Measurements from ENCODE around the gene ESPNL. TPM values are rescaled to one million over a fixed set of nuclear protein-coding genes. Genes with fewer than 3 reads are reported as not detected.

ESPNL gene, protein sequence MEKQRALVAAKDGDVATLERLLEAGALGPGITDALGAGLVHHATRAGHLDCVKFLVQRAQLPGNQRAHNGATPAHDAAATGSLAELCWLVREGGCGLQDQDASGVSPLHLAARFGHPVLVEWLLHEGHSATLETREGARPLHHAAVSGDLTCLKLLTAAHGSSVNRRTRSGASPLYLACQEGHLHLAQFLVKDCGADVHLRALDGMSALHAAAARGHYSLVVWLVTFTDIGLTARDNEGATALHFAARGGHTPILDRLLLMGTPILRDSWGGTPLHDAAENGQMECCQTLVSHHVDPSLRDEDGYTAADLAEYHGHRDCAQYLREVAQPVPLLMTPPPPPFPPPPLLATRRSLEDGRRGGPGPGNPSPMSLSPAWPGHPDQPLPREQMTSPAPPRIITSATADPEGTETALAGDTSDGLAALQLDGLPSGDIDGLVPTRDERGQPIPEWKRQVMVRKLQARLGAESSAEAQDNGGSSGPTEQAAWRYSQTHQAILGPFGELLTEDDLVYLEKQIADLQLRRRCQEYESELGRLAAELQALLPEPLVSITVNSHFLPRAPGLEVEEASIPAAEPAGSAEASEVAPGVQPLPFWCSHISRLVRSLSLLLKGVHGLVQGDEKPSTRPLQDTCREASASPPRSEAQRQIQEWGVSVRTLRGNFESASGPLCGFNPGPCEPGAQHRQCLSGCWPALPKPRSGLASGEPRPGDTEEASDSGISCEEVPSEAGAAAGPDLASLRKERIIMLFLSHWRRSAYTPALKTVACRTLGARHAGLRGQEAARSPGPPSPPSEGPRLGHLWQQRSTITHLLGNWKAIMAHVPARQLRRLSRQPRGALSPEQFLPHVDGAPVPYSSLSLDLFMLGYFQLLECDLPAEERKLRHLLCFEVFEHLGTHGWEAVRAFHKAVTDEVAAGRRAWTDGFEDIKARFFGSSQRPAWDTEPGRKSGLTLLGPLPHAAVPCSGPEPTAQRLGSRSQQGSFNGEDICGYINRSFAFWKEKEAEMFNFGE
- 0.58 and 5.4 TPM in 2 replicates for total RNA-seq

DNA sequence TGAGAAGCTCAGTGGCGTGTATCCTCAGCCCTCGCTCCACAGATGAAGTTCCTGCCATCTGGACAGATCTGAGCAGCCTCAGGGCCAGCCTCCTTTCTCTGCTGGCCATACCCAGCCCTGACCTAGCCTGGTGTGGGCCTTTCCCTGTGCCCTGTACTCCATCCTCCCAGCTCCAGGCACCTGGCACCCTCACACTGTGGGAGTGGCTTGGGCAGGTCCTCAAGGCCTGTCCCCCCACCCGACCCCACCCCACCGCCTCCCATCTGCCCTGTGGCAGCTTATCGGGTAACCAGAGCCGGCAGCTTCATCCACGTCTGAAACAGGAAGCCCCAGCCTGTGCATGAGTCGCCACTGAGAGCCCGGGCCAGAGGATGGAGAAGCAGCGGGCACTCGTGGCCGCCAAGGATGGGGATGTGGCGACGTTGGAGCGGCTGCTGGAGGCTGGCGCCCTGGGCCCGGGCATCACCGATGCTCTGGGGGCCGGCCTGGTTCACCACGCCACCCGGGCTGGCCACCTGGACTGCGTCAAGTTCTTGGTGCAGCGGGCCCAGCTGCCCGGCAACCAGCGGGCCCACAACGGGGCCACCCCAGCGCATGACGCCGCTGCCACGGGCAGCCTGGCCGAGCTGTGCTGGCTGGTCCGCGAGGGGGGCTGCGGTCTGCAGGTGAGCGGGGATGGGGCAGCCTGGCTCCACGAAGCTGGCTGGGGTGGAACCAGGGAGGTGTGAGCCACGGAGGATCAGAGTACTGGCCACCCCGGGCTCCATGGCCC lies at the start of gene ESPNL:
Gene ESPNL (plus strand): TSS at position 292 of the 772 bp plus-strand sequence. CDS start 80 bp downstream, at position 372.

DNA sequence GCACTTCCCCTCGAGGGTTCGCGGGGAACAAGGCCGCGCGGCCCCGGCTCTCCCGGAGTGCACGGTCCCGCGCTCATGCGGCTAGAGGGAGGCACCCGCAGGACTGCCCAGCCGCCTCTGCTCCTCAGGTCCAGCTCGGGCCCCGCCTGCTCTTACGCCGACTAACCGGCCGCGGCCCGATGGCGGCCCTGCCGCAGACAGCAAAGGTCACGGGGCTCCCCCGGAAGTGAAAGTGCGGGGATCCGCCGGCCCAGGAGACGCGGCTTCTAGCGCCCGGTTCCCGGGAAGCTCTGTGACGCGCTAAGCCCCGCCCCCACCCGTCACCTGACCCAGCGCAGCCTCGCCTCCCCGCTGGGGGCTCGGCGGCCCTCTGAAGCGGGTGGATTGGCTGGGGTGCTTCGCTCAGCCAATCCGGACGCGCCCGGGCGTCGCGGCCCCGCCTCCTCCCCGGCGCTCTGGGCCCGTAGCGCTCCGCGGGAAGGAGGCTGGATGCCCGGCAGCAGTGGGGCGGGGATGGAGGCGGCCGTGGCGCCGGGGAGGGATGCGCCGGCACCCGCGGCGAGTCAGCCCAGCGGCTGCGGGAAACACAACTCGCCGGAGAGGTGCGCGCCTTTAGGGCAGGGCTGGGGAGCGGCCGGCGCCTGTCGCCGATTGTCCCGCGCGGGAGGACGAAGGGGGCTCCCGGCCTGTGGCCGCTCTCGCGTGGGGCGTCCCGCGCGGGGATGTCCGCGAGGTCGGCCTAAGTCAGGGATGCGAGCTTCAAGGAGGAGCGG lies 39.4 kb upstream of the ESPNL start, which contains the start of gene SCLY:
Gene SCLY (plus strand): TSS at position 460 of the 773 bp plus-strand sequence. CDS start 54 bp downstream, at position 514.

DNA sequence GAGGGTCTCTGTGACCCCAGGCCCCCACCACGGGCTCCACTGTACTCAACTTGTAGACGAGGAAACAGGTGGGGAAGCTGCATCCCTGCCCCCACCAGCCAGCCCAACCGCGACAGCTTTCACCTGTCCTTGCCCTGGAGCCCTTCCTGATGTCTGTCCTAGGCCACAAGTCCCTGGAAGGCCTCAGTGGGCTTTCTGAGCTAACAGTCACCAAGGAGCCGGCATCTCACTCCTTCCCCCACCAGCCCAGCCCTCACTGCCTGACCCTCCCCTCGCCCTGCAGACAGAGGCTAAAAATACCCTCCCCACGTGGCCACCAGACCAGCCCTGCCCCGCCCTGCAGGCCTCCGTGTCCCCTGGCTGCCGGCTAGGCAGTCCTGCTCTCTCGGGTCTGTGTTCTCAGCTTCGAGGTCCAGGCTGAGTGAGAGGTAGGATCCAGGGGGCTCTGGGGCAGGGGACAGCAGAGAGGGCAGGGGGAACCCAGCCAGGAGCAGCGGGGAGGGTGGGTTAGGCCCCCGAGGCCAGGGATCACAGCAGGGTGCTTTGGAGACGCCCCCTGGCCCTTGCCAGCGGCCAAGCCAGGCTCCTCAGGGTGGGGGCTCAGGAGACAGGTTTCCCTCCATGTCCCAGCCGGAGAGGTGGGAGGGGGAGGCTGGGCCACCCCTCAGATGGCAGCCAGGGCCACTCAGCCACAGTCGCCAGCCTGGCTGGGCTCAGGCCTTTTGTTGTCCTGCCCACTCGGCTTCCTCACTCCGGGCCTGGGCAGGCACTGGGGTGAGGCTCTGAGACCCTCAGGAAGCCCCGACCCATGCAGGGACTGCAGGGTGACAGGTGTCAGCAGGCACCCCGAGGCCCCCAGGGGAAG lies 38.4 kb downstream of the ESPNL start, which contains the start of gene KLHL30:
Gene KLHL30 (plus strand): TSS at position 338 of the 865 bp plus-strand sequence. CDS start 2,087 bp downstream, outside the sequence.

DNA sequence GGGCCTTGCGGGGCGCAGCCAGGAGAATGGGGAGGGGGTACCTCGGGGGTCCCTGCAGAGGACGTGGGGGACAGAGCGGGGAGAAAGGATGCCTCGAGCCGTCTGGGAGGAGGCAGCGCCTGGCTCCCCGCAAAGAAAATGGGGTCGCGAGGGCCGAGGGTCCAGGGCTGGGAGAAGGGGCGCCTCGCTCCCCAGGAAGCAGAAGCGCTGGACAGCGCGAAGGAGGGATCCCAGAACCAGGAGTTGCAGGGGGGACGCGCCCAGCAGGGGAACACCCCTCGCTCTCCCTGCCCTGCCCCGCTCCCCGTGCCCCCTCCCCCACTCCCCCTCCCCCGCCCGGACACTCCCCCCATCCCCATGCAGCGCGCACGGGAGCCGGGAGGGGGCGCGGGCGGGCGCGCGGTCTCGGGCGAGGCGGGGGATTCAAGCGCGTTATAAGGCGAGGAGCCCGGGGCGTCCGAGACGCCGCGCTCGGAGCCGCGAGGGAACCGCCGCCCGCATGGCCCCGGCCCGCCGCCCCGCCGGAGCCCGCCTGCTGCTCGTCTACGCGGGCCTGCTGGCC lies 58.5 kb downstream of the ESPNL start, which contains the start of gene ERFE:
Gene ERFE (plus strand): TSS at position 462 of the 562 bp plus-strand sequence. CDS start 38 bp downstream, at position 500.

Other genes with a start within 250 kb of the ESPNL start
- gene RAMP1, start 240.7 kb upstream of the ESPNL start, total RNA-seq, result 0.77 and 3.1 TPM in 2 replicates
- 43.7 and 67.7 TPM in 2 replicates for gene UBE2F, start 133.3 kb upstream of the ESPNL start, total RNA-seq
- 8.5 and 28.0 TPM in 2 replicates for gene SCLY, start 39.3 kb upstream of the ESPNL start, total RNA-seq
- gene KLHL30, start 38.3 kb downstream of the ESPNL start, total RNA-seq, result 1.7 and 9.9 TPM in 2 replicates
- gene ERFE, start 58.6 kb downstream of the ESPNL start, total RNA-seq, result 1.2 and 2.8 TPM in 2 replicates
- 18.0 and 35.9 TPM in 2 replicates for gene ILKAP, start 103.4 kb downstream of the ESPNL start, total RNA-seq
- 0.56 and 1.3 TPM in 2 replicates for gene HES6, start 139.7 kb downstream of the ESPNL start, total RNA-seq
- 1.3 and 2.3 TPM in 2 replicates for gene PER2, start 188.3 kb downstream of the ESPNL start, total RNA-seq
- 5.9 and 8.4 TPM in 2 replicates for gene TRAF3IP1, start 220.2 kb downstream of the ESPNL start, total RNA-seq